ENCODE data around the gene CDKN2B-AS1. TPM values are rescaled to one million over a fixed set of nuclear protein-coding genes. Genes with fewer than 3 reads are reported as not detected.

CDKN2B-AS1 gene
- total RNA-seq, 1 donor from 2014 or later: not detected

DNA sequence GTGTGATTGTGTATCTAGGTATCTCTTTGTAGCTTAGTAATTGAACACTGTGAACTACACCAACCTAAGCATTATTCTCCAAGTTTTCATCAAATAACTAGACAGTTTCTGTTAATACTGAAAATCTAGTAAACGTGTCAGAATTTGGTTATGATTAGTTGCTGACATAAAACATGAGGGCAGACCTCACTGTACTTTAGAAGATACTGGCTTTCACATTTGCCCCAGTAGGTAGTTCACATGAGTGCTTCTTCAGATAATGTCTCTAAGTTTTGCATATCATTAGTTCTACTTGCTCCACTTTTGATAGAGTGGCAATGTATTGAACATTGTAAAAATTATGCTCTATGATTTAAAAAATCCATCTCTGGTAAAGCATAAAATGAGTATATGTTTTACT is 7.4 kb downstream of the CDKN2B-AS1 start:
- no peak overlapping the region for H3K27ac ChIP-seq
- H3K4me1 ChIP-seq: no peaks in the 10 kb centered on the region
- no peak for DNase-seq (ENCODE audit: low spot score in 2 of 2)
- H3K9me3 ChIP-seq: no peaks in the 10 kb centered on the region
- no peaks in the 10 kb centered on the region for H3K27me3 ChIP-seq
- H3K36me3 ChIP-seq: no peaks in the 10 kb centered on the region
- H3K4me3 ChIP-seq: no peak overlapping the region
- TF ChIP-seq CTCF (IDR thresholded peaks at IDR 0.05): no peak
- intact Hi-C loops (cut with DNase I): loop anchor here (10.0 kb wide), 1 partner anchor 667 kb away; the partner anchor contains the start of gene KLHL9

GRCh38 chr9:22005021-22005701 is 10.6 kb downstream of the CDKN2B-AS1 start:
- no peak for TF ChIP-seq CTCF (IDR thresholded peaks at IDR 0.05)
- H3K36me3 ChIP-seq: no peaks in the 10 kb centered on the region
- H3K27ac ChIP-seq: no peak overlapping the region
- H3K27me3 ChIP-seq: no peaks in the 10 kb centered on the region
- H3K4me3 ChIP-seq: no peak overlapping the region
- no peaks in the 10 kb centered on the region for H3K9me3 ChIP-seq
- H3K4me1 ChIP-seq: peaks cover 0 to 9% of the 10 kb centered on the region in 2 donors
- DNase-seq (ENCODE audit: low spot score in 2 of 2): no peak
- intact Hi-C loops (cut with DNase I): loop anchor here (10.0 kb wide), 1 partner anchor 670 kb away; the partner anchor contains the start of gene KLHL9

DNA sequence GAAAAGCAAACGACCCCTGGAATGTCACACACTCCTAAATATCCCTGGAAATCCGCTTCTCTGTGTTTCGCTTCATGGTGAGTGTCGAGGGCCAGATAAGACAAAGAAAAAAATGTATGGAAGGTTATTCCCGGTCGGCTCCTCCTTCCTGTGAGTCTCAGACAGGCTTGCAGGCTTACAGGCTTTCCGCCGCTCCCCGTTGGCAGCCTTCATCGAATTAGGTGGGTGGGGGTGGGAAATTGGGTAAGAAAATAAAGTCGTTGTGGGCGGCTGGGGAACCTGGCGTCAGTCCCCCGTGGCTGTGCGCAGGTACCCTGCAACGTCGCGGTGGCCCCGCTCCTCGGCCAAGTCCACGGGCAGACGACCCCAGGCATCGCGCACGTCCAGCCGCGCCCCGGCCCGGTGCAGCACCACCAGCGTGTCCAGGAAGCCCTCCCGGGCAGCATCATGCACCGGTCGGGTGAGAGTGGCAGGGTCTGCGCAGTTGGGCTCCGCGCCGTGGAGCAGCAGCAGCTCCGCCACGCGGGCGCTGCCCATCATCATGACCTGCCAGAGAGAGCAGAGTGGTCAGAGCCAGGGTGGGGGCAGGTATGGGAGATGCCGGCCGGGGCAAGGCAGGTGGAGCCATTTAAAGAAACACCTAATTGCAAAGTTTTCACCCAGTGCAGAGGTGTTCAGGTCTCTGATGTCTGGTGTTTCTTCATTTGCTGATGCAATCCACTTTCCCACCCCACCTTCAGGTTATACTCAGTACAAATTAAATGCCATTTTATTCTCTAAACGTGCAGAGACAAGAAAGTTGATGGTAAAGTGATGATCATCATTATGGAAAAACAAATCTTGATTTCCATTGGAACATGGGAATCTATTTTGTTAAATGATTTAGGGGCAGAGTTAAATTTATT is 11.4 kb downstream of the CDKN2B-AS1 start:
- TF ChIP-seq CTCF (IDR thresholded peaks at IDR 0.05): no peak
- intact Hi-C loops (cut with DNase I): loop anchor here (10.0 kb wide), 1 partner anchor 671 kb away; the partner anchor contains the start of gene KLHL9
- H3K9me3 ChIP-seq: no peaks in the 10 kb centered on the region
- no peak overlapping the region for H3K27ac ChIP-seq
- H3K36me3 ChIP-seq: no peaks in the 10 kb centered on the region
- DNase-seq (ENCODE audit: low spot score in 2 of 2): no peak
- H3K4me1 ChIP-seq: peaks cover 0 to 9% of the 10 kb centered on the region in 2 donors
- H3K27me3 ChIP-seq: no peaks in the 10 kb centered on the region
- no peak overlapping the region for H3K4me3 ChIP-seq

DNA sequence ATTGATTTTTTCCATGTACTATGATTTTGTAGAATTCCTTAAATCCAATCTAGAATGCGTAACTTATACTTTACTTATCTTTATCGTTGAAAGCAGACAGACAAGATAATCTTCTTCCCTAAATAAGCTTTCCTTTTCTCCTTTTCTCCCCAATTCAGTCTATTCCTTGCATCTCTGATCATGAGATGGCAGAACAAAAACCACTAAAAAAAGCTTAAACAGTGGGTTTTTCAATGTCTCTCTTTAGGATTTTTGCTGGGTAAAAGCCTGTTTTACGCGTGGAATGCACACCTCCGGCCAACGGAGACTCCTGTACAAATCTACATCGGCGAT is 13.8 kb downstream of the CDKN2B-AS1 start:
- TF ChIP-seq CTCF (IDR thresholded peaks at IDR 0.05): no peak
- Histone ChIP-seq H3K36me3 (no peaks in the 10 kb centered on the region), H3K27ac (peak overlapping the region; percentile 87 to 93), H3K4me1 (peaks cover 0 to 9% of the 10 kb centered on the region in 2 donors), H3K4me3 (peak overlapping the region; percentile 76 to 78), H3K27me3 (no peaks in the 10 kb centered on the region), H3K9me3 (no peaks in the 10 kb centered on the region)
- intact Hi-C loops (cut with DNase I): loop anchor here (2.0 to 10.0 kb wide), 3 partner anchors 94 to 674 kb away; partner anchors contain the start of genes KLHL9 and MTAP
- DNase-seq (ENCODE audit: low spot score in 2 of 2): no peak

DNA sequence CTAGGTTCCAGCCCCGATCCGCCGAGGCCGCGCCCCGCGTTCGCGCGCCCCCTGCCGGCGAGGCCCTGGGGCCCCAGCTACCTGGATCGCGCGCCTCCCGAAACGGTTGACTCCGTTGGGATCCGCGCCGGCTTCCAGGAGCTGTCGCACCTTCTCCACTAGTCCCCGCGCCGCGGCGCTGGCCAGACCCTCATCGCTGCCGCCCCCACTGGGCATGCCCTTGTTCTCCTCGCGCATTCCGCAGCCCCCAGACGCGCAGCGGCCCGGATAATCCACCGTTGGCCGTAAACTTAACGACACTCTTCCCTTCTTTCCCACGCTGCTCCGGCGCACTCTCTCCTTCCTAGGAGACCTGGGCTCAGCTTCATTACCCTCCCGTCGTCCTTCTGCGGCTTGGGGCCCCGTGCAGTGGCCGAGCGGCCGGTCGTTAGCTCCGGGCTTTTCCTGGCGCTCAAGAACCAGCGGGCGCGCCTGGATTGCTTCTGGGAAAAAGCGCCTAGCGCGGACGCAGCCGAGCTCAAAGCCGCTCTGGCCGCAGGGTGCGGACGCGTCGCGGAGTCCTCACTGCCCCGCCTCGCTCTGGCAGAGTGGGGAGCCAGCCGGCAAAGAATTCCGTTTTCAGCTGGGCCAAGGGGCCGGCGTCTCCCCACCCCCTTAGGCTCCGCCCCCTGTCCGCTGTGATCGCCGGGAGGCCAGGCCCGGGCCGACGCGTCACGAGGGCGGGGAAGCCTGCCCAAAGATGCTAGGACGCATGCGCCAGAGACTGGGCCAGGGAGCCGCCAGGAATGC is 14.3 kb downstream of the CDKN2B-AS1 start, which contains the start of gene CDKN2B:
Gene CDKN2B (minus strand): TSS at position 589 of the 789 bp plus-strand sequence. CDS start 352 bp downstream, at position 237.
- H3K4me1 ChIP-seq: peaks cover 0 to 9% of the 10 kb centered on the region in 2 donors
- intact Hi-C loops (cut with DNase I): loop anchor here (1.0 to 10.0 kb wide), 6 partner anchors 14 to 674 kb away; partner anchors contain the start of genes KLHL9 and MTAP
- DNase-seq (ENCODE audit: low spot score in 2 of 2): peak; percentile 78 to 97
- no peaks in the 10 kb centered on the region for H3K36me3 ChIP-seq
- H3K9me3 ChIP-seq: no peaks in the 10 kb centered on the region
- peak; percentile 73 to 95 (median 93) for TF ChIP-seq CTCF (IDR thresholded peaks at IDR 0.05)
- no peaks in the 10 kb centered on the region for H3K27me3 ChIP-seq
- H3K27ac ChIP-seq: peak within 1 kb of the TSS; percentile 87 to 93
- H3K4me3 ChIP-seq: peak within 1 kb of the TSS; percentile 76 to 78
